MG63 (cell line): ENCODE data around the gene KRT77. TPM values are rescaled to one million over a fixed set of nuclear protein-coding genes. Genes with fewer than 3 reads are reported as not detected.

Experiments used
- DNase-seq: peaks from one replicate; pipeline ENCODE4 v3.0.0-alpha.2; 2020
- H3K27me3 ChIP-seq: fragments of 250-450 bp; sonication (Bioruptor Pico); 2 replicates; pipeline ENCODE4 v1.5.1; 2020; ENCODE audit warnings: mild to moderate bottlenecking, moderate library complexity
- H3K36me3 ChIP-seq: fragments of 250-450 bp; sonication (Bioruptor Pico); 2 replicates; pipeline ENCODE4 v1.5.1; 2020; ENCODE audit warnings: mild to moderate bottlenecking, moderate library complexity
- H3K4me3 ChIP-seq: fragments of 250-450 bp; sonication (Bioruptor Pico); 2 replicates; pipeline ENCODE4 v1.5.1; 2020; ENCODE audit warnings: mild to moderate bottlenecking, moderate library complexity
- H3K9me3 ChIP-seq: fragments of 250-450 bp; sonication (Bioruptor Pico); 2 replicates; pipeline ENCODE4 v1.5.1; 2020; ENCODE audit warnings: mild to moderate bottlenecking, moderate library complexity
- total RNA-seq: library from RNA; depleted of rRNA; stranded (reverse); fragments of >200 nt; shearing (Covaris generic); gene quantifications from 2 replicates; pipeline ENCODE4 v1.2.3, GENCODE V29; 2014; ENCODE audit warnings: low replicate concordance

KRT77 gene
- total RNA-seq, 1 experiment from 2014 or later, result not detected

GRCh38 chr12:52703878-52704277, 554 bp upstream of the KRT77 start:
- H3K4me3 ChIP-seq, result no peak overlapping the region
- H3K36me3 ChIP-seq, result no peaks in the 10 kb centered on the region
- H3K27me3 ChIP-seq, result peaks cover 7% of the 10 kb centered on the region
- no peaks in the 10 kb centered on the region for H3K9me3 ChIP-seq
- no peak for DNase-seq

- Histone ChIP-seq H3K27me3 (peaks cover 7% of the 10 kb centered on the region), H3K9me3 (no peaks in the 10 kb centered on the region), H3K36me3 (no peaks in the 10 kb centered on the region), H3K4me3 (no peak overlapping the region)
- DNase-seq, result no peak
Measured at GRCh38 chr12:52702338-52702737, 986 bp downstream of the KRT77 start.

- peaks cover 7% of the 10 kb centered on the region for H3K27me3 ChIP-seq
- H3K36me3 ChIP-seq, result no peaks in the 10 kb centered on the region
- no peaks in the 10 kb centered on the region for H3K9me3 ChIP-seq
- no peak for DNase-seq
- no peak overlapping the region for H3K4me3 ChIP-seq
Measured at GRCh38 chr12:52701281-52701680, 2.0 kb downstream of the KRT77 start.

- Histone ChIP-seq H3K27me3 (peaks cover 7% of the 10 kb centered on the region), H3K9me3 (no peaks in the 10 kb centered on the region), H3K36me3 (no peaks in the 10 kb centered on the region), H3K4me3 (no peak overlapping the region)
- no peak for DNase-seq
Measured at GRCh38 chr12:52699960-52700359, 3.4 kb downstream of the KRT77 start.

DNA sequence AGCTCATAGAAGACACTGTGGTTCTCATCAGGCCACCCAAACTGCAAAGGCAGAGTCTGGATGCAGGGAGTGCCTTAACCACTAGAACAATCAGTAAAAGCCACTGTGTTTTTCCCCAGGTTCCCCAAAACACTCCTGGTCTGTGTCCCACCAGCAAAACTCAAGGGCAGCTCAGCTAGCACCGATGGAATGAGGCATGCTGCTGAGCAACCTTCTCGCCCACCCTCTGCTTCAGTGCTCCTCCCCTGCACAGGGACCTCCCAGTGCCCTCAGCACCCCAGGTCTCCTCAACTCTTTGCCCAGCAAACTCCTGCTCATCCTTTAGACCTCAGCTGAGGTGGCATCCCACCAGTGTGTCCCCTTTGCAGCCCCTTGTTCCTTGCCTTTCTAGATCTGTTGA, 4.0 kb downstream of the KRT77 start:
- no peaks in the 10 kb centered on the region for H3K36me3 ChIP-seq
- DNase-seq, result no peak
- H3K4me3 ChIP-seq, result no peak overlapping the region
- peaks cover 7% of the 10 kb centered on the region for H3K27me3 ChIP-seq
- no peaks in the 10 kb centered on the region for H3K9me3 ChIP-seq

DNA sequence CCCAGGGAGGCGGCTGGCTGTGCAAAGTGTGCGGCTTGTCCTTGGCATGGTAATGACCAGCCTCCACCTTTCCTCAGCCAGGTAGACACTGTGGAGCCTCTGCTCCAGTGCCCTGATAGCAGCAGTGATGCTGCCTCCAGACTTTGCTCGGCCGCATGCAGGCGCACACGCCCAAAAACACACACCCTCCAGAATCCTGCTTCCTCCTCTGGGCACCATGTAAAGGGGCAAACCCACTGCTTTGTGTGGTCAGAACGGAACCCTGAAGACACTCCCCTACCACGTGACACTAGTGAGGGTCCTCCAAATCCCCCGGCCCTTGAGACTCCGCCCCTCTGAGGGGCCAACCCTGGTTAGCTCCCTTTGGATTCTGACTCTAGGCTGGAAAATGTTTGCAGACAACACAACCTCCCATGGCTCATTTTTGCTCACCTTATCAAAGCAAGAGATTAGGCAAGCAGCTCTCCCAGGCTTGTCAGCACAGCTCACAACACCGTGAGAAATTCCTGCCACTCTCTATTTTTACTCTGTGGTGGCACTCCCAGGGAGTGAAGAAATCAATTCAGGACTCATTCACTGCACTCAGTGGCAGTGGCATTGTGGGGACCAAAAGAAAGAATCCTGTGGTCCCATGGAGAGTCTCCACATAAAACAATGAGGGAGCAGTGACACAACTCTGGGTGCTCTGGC, 4.5 kb downstream of the KRT77 start:
- no peaks in the 10 kb centered on the region for H3K36me3 ChIP-seq
- no peaks in the 10 kb centered on the region for H3K9me3 ChIP-seq
- no peak overlapping the region for H3K4me3 ChIP-seq
- H3K27me3 ChIP-seq, result peaks cover 5% of the 10 kb centered on the region
- DNase-seq, result no peak

GRCh38 chr12:52697058-52697582, 6.2 kb downstream of the KRT77 start:
- no peak for DNase-seq
- Histone ChIP-seq H3K4me3 (no peak overlapping the region), H3K27me3 (no peaks in the 10 kb centered on the region; the same call in 1 of the 2 replicates), H3K36me3 (no peaks in the 10 kb centered on the region), H3K9me3 (no peaks in the 10 kb centered on the region)

GRCh38 chr12:52696588-52696987, 6.7 kb downstream of the KRT77 start:
- no peaks in the 10 kb centered on the region; the same call in 1 of the 2 replicates for H3K27me3 ChIP-seq
- no peaks in the 10 kb centered on the region for H3K9me3 ChIP-seq
- no peak overlapping the region for H3K4me3 ChIP-seq
- H3K36me3 ChIP-seq, result no peaks in the 10 kb centered on the region
- no peak for DNase-seq

DNA sequence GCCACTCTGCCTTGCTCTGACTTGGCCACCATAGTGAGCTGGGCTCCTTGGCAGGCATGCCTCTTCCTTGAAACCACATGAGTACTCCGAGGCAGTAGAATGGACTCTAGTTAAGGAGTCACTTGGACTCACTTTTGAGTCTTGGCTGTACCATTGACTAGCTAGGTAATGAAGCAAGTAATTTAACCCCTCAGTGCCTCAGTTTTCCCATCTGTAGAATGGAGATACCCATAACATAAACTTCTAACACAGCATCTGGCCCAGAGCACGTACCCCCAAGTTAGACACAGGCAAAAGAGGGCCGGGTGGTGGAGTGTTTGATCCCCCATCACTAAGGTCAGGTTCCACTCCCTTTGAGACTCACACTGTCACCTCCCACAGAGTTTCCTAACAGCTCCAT, 8.3 kb downstream of the KRT77 start:
- DNase-seq, result no peak
- Histone ChIP-seq H3K9me3 (no peaks in the 10 kb centered on the region), H3K36me3 (no peaks in the 10 kb centered on the region), H3K4me3 (no peak overlapping the region), H3K27me3 (peaks cover 5% of the 10 kb centered on the region; the same call in 1 of the 2 replicates)

- no peak for DNase-seq
Measured at GRCh38 chr12:52694151-52694550, 9.2 kb downstream of the KRT77 start.

DNA sequence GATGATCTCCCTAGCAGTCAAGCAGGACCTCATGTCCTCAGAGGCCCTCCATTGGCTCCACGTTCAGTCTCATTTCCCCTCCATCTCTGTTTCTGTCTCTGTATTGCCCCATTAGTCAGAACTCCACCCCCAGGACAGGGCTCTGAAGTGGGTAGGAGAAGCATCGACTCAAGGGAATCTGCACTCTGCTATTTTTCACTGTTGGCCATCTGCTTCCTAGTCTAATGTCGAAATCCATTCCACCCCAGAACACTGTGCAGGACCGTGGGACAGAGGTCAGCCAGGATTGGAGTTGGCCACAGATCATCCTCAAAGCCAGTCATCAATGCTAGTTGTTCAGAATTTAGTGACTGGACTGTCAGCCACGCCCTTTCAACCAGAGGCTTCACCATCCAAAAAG, 10.1 kb downstream of the KRT77 start:
- Histone ChIP-seq H3K27me3 (peaks cover 5% of the 10 kb centered on the region; the same call in 1 of the 2 replicates), H3K9me3 (no peaks in the 10 kb centered on the region), H3K36me3 (no peaks in the 10 kb centered on the region), H3K4me3 (no peak overlapping the region)
- no peak for DNase-seq

More at GRCh38 chr12:52694151-52694550, 9.2 kb downstream of the KRT77 start:
- H3K4me3 ChIP-seq, result no peak overlapping the region
- H3K27me3 ChIP-seq, result peaks cover 5% of the 10 kb centered on the region; the same call in 1 of the 2 replicates
- no peaks in the 10 kb centered on the region for H3K9me3 ChIP-seq
- no peaks in the 10 kb centered on the region for H3K36me3 ChIP-seq

DNA sequence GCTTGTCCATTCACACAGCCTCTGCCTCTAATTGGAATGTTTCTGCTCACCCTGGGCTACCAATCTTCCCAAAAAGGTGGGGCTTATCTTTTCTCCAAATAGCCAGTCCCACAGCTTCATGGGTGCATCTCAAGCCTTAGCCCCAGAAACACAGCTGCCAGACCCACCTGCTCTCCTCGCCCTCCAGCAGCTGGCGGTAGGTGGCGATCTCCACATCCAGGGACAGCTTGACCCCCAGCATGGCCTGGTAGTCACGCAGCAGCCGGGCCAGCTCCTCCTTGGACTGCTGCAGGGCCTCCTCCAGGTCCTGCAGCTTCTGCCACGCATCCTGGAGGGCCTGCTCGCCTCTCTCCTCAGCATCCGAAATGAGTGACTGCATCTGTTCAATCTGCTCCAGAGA, 11.1 kb downstream of the KRT77 start:
- no peak overlapping the region for H3K4me3 ChIP-seq
- no peaks in the 10 kb centered on the region for H3K9me3 ChIP-seq
- H3K36me3 ChIP-seq, result no peaks in the 10 kb centered on the region
- no peak for DNase-seq
- H3K27me3 ChIP-seq, result peaks cover 5% of the 10 kb centered on the region; the same call in 1 of the 2 replicates

DNA sequence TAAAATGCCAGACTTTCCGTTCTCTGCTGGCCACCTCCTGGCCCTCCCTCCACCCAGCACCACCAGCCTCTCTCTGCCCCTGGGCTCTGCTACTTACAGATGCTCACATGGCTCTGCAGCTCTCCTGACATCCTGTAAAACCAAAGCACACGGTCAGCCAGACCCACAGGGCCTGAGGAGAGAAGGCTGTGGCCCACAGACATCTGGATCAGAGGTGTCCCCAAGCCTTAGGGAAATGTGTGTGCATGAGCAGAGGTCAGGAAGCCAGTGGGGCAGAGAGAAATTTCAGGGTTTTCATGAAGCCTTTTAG, 11.5 kb downstream of the KRT77 start:
- peaks cover 5% of the 10 kb centered on the region; the same call in 1 of the 2 replicates for H3K27me3 ChIP-seq
- H3K9me3 ChIP-seq, result no peaks in the 10 kb centered on the region
- DNase-seq, result no peak
- H3K4me3 ChIP-seq, result no peak overlapping the region
- H3K36me3 ChIP-seq, result no peaks in the 10 kb centered on the region

DNA sequence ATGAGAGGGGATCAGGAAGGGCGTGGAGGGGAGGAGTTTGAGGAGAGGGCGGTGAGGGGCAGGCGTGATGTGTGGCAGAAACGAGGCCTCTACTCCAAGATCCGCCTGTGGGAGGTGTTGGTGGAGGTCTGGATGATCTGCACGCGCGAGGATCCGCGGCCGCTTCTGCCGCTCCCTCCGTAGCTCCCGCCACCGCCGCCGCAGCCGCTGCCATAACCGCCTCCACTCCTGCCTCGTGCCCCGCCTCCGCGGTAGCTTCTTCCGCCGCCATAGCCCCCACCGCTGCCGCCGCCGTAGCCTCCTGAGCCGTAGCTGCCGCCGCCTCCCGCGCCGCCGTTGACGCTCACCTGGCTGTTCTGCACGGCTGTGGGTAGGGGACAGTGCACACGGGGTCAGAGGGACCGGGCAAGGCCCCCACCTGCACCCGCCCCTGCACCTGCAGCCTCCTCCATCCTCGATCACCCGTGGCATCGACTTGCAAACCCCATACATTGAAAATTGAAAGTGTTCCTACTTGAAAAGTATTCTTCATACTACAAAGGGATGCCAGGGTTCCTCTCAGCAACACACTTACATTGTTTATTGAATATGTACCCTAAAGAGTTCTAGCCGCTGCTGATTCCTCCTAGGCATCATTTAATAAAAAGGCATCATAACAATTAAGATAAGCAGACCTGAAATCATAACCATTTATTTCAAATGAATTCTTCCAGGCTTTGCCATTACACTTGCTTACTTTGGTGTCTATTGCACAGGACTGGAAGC, 12.1 kb downstream of the KRT77 start:
- Histone ChIP-seq H3K36me3 (no peaks in the 10 kb centered on the region), H3K4me3 (no peak overlapping the region), H3K27me3 (peaks cover 5% of the 10 kb centered on the region), H3K9me3 (no peaks in the 10 kb centered on the region)
- DNase-seq, result no peak

- Histone ChIP-seq H3K4me3 (no peak overlapping the region), H3K36me3 (no peaks in the 10 kb centered on the region), H3K27me3 (peaks cover 5% of the 10 kb centered on the region), H3K9me3 (no peaks in the 10 kb centered on the region)
- DNase-seq, result no peak
Measured at GRCh38 chr12:52690351-52691075, 12.8 kb downstream of the KRT77 start.

GRCh38 chr12:52689936-52690335, 13.4 kb downstream of the KRT77 start:
- Histone ChIP-seq H3K4me3 (no peak overlapping the region), H3K27me3 (peaks cover 5% of the 10 kb centered on the region), H3K9me3 (no peaks in the 10 kb centered on the region), H3K36me3 (no peaks in the 10 kb centered on the region)
- no peak for DNase-seq

GRCh38 chr12:52689239-52689638, 14.1 kb downstream of the KRT77 start:
- no peak for DNase-seq
- Histone ChIP-seq H3K27me3 (peaks cover 5% of the 10 kb centered on the region), H3K4me3 (no peak overlapping the region), H3K9me3 (no peaks in the 10 kb centered on the region), H3K36me3 (no peaks in the 10 kb centered on the region)
